NCI-H2227 (cell line): ENCODE data around the gene SLC46A2.

Experiments used
- DNase-seq: peaks from one replicate; lab custom pipeline; 2025; ENCODE audit not compliant: unreplicated experiment; lab: John Stamatoyannopoulos, UW

SLC46A2 gene

GRCh38 chr9:112860451-112860850 lies 30.2 kb downstream of the SLC46A2 start:
- no peak for DNase-seq

- DNase-seq, result no peak
These were observed 32.0 kb downstream of the SLC46A2 start for GRCh38 chr9:112858625-112859147.

GRCh38 chr9:112858005-112858404 lies 32.7 kb downstream of the SLC46A2 start:
- no peak for DNase-seq

GRCh38 chr9:112856843-112857242 lies 33.8 kb downstream of the SLC46A2 start:
- no peak for DNase-seq

GRCh38 chr9:112856200-112856599 lies 34.5 kb downstream of the SLC46A2 start:
- no peak for DNase-seq

- DNase-seq, result no peak
These were observed 36.0 kb downstream of the SLC46A2 start for GRCh38 chr9:112854657-112855056.

- no peak for DNase-seq
These were observed 36.6 kb downstream of the SLC46A2 start for GRCh38 chr9:112853882-112854585.

- no peak for DNase-seq
These were observed 37.8 kb downstream of the SLC46A2 start for GRCh38 chr9:112852741-112853504.

- no peak for DNase-seq
These were observed 39.8 kb downstream of the SLC46A2 start for GRCh38 chr9:112850840-112851239.

GRCh38 chr9:112849363-112849922 lies 41.2 kb downstream of the SLC46A2 start:
- no peak for DNase-seq

GRCh38 chr9:112848316-112849151 lies 42.1 kb downstream of the SLC46A2 start:
- no peak for DNase-seq

GRCh38 chr9:112846528-112847488 lies 43.9 kb downstream of the SLC46A2 start:
- no peak for DNase-seq

GRCh38 chr9:112844771-112845542 lies 45.7 kb downstream of the SLC46A2 start:
- DNase-seq, result peak; percentile 43

- no peak for DNase-seq
These were observed 48.1 kb downstream of the SLC46A2 start for GRCh38 chr9:112842555-112842954.

GRCh38 chr9:112841261-112841660 lies 49.4 kb downstream of the SLC46A2 start:
- DNase-seq, result no peak

GRCh38 chr9:112839331-112839730 lies 51.3 kb downstream of the SLC46A2 start:
- DNase-seq, result no peak

GRCh38 chr9:112838342-112838741 lies 52.3 kb downstream of the SLC46A2 start:
- no peak for DNase-seq

- DNase-seq, result no peak
These were observed 54.3 kb downstream of the SLC46A2 start for GRCh38 chr9:112836394-112836793.

GRCh38 chr9:112833081-112833480 lies 57.6 kb downstream of the SLC46A2 start:
- DNase-seq, result no peak
